NCI-H2196 (cell line): ENCODE results near the gene ITGB6.

ENCODE experiments used
- DNase-seq: peaks from one replicate; lab custom pipeline; 2025; ENCODE audit not compliant: unreplicated experiment; lab: John Stamatoyannopoulos, UW

ITGB6 gene, protein sequence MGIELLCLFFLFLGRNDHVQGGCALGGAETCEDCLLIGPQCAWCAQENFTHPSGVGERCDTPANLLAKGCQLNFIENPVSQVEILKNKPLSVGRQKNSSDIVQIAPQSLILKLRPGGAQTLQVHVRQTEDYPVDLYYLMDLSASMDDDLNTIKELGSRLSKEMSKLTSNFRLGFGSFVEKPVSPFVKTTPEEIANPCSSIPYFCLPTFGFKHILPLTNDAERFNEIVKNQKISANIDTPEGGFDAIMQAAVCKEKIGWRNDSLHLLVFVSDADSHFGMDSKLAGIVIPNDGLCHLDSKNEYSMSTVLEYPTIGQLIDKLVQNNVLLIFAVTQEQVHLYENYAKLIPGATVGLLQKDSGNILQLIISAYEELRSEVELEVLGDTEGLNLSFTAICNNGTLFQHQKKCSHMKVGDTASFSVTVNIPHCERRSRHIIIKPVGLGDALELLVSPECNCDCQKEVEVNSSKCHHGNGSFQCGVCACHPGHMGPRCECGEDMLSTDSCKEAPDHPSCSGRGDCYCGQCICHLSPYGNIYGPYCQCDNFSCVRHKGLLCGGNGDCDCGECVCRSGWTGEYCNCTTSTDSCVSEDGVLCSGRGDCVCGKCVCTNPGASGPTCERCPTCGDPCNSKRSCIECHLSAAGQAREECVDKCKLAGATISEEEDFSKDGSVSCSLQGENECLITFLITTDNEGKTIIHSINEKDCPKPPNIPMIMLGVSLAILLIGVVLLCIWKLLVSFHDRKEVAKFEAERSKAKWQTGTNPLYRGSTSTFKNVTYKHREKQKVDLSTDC

DNA sequence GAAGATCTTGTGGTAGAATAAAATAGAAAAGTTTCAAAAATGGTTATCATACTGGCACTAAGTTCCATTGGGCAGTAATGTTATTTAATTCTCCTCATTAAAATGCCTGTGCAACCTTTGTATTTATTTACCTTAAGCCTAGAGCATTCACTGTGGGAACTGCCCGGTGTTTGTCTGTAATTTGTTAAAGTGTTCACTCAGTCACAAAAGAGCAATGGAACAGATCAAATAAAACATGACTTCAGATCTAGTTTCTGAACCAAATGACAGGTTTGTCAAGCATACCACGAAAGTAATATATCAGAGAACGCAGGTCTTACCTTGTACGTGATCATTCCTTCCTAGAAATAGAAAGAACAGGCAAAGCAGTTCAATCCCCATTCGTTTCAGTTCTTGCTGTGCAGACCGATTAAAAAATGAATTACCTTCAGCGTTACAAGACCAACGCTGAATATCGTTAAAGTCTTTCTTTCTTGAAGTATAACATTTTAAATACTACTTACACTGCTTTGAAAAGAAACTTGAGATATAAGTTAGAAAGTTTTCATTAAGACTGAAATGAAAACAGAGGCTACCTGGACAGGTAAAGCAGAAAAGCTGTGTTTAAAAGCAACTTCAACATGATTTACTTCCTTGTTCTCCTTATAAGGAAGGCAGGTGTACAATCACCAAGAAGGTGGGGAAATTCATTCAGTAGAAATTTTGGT is at the start of gene ITGB6:
Gene ITGB6 (minus strand): TSS at position 590 of the 707 bp plus-strand sequence. CDS start 209 bp downstream, at position 381.
- DNase-seq: no peak

GRCh38 chr2:160247296-160248035 is 47.4 kb upstream of the ITGB6 start:
- no peak for DNase-seq

GRCh38 chr2:160246356-160246755 is 46.3 kb upstream of the ITGB6 start:
- no peak for DNase-seq

DNA sequence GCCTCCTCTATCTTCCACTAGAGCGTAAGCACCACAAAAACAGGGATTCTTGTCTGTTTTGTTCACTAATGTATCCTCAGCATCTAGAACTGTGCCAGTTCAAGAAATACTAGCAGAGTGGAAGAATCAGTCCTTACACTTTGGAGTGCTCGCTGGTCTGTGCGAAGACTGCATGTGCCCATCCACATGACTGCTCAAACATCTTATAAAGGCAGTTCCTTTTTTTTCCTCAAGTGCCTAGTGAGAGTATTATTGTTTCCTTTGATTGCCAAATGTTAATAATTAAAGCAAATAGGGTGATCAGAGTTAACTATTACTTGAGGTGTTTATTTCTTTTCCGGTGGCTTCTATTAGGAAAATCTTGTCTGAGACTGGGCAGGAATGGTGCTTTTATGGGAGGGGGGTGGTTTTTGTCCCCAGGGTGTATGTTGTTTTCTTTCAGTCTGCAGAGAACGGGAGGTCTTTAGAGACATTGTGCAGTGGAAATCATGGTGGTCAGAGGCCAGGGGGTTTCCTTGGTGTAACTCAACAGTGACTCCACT is 45.6 kb upstream of the ITGB6 start:
- DNase-seq: no peak

- DNase-seq: no peak
These were observed 43.0 kb upstream of the ITGB6 start for GRCh38 chr2:160242893-160243564.

GRCh38 chr2:160241251-160242137 is 41.4 kb upstream of the ITGB6 start:
- DNase-seq: peak; percentile 32

DNA sequence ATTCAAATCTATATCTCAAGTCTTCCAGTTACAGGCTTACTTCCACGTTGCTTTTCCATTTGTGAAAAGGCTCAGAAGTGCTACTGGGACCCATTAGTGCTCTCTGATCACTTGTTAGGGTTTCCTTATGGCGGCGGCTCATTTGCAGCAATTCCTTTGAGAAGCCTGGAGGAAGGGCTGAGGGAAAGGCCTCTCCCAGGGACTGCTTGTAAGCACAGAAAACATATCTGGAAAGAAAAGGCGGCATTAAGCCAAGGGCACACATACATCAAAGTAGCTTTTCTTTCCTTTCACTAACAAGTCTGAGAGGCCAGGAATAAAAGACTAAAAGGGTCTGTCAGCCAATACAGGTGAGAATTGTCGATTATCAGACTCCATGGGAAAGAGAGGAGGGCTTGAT is 39.4 kb upstream of the ITGB6 start:
- DNase-seq: no peak

DNA sequence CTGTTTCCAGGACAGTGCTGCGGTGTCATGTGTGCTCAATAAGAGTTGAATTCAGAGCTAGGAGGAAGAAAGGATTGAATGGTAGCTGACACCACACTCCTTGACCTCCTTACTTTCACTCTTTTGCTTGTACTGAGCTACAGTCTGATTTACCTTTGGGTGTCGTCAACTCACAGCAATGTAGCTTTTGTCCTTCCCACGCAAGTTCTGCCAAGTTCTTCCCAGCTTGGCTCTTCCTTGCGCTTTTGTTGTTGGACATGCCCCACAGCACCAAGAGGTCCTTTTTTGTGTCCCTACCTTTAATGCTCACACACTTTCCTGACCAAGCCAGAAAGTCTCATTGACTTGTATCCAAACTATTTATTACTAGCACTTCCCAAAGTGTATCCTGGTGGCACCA is 38.3 kb upstream of the ITGB6 start:
- DNase-seq: no peak

DNA sequence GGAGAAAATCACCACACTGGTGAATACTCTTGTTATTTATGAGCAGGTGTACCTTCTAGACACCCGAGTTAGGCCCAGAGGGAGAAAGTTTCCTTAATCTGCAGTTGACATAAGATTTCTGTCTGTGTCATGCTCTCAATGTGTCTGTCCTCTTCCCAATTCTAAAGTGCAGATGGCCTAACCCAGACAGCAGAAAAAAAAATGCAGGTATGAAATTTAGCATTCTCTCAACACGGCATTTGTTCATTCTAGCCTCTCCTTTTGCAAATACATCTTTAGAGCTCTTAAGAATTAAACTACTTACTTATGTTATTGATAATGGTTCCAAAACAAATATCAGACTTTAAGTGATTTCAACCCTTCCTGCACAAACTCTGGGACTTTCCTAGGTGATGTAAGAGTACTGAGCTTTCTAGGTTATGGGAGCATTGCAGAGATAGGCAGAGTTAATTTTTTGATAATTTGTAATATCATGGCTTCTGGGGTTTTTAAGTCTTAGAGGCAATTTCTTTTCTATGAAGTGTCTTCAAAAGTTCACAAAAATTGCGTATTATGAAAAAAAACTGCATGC is 32.9 kb upstream of the ITGB6 start:
- DNase-seq: no peak

DNA sequence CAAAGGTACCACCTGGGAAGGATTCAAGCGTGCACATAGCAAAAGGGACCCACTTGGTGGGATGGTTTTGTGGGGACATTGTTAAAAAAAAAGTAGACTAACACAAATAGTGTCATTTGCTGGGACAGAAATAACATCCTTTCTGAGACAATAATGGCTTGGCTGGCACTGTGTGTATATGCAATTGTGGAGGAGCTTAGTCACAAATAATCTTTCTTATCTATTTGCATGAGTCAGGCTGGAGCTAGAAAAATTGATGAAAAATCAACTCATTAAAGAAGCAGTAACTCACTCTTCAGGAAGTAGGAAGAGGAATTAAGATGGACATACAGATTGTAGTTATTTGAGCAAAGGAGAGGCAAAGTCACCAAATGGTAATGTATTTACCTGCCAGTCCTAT is 29.5 kb upstream of the ITGB6 start:
- DNase-seq: no peak

- no peak for DNase-seq
These were observed 28.3 kb upstream of the ITGB6 start for GRCh38 chr2:160228141-160228917.

DNA sequence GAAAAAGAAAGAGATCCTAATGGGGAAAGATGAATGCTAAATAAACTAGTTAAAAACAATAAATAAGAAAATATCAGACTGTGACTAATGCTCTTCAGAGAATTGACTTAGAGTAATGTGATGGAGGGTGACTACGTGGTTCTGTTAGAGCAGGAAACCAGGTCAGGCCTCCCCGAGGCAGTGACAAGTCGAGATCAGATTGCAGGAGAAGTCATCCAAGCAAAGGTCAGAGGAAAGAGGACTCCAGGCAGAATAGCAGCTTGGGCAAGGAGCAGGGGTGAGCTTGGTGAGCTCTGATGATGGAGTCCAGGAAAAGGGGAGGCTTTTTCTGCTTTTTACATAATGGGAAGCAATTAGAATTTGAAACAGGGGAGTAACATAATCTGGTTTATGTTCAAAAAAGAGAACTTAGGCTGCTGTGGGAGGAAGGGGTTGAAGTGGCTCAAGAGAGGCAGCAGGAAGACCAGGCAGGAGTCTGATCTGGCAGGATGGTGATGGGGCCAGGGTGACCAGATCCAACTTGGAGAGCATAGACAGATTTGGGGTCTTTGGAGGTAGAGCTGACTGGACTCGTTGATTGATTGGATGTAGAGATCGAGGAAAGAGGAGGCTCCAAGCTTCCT is 27.3 kb upstream of the ITGB6 start:
- no peak for DNase-seq

GRCh38 chr2:160226367-160226766 is 26.3 kb upstream of the ITGB6 start:
- DNase-seq: no peak

DNA sequence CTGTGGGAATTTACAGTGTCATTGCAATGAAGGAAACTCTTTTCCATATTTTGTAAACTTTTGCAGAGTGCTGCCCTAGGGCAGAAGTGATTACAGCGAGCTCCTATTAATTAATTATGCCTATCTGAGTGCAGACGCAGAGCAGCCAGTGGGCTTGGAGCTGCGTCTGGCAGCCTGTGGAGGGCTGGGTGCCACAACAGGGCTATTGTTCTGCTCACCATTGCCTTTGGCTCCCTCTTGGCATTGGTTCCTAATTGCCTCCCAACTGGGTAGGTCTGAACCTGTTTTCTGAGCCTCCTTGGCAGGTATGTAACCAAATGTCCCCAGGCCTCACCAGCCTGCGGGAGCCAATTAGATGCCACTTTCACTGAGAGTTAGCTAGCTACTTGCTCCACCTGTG is 25.6 kb upstream of the ITGB6 start:
- no peak for DNase-seq

DNA sequence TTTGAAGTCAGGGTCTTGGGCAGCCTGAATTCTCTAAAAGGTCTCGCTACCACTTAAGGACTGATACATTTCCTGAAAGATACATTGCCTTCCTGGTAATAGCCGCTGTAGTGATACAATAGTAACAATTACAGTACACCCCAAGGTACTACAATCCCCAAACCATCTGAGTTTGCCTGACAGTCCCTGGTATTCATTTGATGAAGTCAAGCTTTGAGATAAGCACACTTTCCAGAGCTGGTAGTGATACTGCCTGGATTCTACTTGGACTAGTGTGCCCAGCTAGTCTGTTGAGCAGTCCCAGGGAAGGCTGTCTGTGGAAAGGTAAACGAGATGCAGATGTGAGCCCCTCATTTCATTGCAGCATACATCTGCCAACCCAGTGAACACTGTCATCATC is 24.4 kb upstream of the ITGB6 start:
- DNase-seq: no peak

DNA sequence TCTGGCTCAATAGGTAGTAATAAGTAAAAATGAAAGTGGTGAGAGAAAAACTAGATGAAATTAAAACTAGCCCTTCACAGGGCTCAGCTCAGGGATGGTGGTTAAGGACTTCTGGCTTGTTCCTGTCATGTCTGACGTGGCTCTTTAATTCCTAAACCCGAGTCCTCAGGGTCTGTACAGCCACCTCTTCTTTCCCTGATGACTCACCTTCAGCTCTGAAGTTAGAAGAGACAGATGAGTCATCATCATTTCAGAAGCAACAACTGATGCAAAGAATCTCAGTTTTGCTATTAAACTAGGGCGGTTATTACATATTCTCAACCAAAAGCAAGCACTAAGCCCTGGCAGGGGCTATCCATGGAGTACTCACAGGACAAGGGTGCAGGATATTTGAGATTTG is 24.0 kb upstream of the ITGB6 start:
- no peak for DNase-seq

DNA sequence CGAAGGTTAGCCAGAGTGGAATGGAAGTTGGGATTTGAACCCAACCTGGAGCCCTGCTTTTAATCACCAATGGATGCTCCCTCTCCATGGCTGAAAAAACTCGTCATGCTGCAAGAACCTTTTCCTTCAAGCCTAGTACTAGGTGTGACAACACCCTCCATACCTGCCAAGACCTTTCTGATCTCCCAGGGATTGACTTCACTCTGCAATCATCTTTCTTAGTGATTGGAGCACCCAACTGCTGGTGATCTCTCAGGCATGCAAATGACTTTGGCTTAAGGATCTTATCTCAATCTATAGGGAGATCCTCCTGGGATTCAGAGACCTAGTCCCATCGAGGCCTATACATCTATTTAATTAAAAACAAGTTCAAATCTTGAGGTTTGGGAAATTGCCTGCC is 23.5 kb upstream of the ITGB6 start:
- DNase-seq: no peak
